ENCODE results near the gene CEP83.

DNA sequence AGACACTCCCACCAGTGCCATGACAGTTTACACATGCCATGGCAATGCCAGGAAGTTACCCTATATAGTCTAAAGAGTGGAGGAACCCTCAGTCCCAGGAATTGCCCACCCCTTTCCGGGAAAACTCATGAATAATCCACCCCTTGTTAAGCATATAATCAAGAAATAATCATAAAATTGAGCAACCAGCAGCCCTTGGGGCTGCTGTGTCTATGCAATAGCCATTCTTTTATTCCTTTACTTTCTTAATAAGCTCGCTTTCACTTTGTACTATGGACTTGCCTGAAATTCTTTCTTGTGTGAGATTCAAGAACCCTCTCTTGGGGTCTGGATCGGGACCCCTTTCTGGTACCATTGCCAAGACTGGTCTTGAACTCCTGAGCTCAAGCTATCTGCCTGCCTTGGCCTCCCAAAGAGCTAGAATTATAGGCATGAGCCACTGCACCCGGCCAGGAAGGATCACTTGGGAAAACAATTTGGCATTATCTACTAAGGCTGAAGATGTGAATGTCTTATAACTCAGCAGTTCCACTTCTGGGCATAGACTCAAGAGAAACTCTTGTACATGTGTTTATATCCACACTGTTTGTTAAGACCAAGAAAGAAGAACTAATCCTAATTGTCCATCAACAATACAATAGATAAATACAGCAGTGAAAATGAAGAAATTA, 35.9 kb upstream of the CEP83 start:
- TF ChIP-seq, protein P1, sequence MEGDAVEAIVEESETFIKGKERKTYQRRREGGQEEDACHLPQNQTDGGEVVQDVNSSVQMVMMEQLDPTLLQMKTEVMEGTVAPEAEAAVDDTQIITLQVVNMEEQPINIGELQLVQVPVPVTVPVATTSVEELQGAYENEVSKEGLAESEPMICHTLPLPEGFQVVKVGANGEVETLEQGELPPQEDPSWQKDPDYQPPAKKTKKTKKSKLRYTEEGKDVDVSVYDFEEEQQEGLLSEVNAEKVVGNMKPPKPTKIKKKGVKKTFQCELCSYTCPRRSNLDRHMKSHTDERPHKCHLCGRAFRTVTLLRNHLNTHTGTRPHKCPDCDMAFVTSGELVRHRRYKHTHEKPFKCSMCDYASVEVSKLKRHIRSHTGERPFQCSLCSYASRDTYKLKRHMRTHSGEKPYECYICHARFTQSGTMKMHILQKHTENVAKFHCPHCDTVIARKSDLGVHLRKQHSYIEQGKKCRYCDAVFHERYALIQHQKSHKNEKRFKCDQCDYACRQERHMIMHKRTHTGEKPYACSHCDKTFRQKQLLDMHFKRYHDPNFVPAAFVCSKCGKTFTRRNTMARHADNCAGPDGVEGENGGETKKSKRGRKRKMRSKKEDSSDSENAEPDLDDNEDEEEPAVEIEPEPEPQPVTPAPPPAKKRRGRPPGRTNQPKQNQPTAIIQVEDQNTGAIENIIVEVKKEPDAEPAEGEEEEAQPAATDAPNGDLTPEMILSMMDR (IDR thresholded peaks at IDR 0.05) = no peak
- no peak for TF ChIP-seq POLR2A (IDR thresholded peaks at IDR 0.05)
